GM19023 (cell line): ENCODE data around the gene ALDH16A1.

Experiments
- ATAC-seq: cut with Tn5 transposase; IDR thresholded peaks from one replicate; pipeline ENCODE4 v1.9.1; 2021; ENCODE audit warnings: mild to moderate bottlenecking, moderate library complexity; ENCODE audit not compliant: unreplicated experiment

ALDH16A1 gene

DNA sequence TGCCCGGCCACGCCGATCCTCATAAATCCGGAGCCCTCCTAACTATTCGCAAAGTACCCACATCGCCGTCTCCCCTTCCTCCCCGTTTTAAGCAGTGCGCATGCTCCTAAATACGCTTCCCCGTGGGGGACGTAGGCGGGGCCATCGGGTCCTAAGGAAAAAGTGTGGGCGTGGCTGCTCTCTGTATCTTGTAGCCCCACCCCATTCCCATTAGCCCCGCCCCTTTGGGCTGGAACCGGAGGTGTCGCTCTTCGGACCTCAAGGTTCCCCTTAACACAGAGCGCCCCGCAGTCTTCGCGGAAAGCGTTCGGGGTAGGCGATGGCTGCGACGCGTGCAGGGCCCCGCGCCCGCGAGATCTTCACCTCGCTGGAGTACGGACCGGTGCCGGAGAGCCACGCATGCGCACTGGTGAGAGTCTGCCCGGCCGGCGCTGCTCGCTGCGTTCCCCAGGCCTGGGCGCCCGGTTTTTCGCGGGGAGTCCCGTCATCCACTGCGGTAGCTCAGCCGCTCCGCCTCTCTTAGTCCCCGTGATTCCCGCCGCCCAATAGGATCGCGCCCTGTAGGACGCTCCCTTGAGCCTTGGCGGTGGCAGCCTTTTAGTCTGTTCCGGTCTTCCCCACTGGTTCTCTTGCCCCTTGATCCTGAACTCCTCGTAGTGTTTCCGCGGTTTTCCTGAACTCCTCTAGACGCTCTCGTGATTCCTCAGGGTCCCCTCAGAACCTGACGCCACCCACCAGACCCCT lies at the start of gene ALDH16A1:
Gene ALDH16A1 (plus strand): TSS at position 213 of the 744 bp plus-strand sequence. CDS start 107 bp downstream, at position 320.
- peak; percentile 84 for ATAC-seq

DNA sequence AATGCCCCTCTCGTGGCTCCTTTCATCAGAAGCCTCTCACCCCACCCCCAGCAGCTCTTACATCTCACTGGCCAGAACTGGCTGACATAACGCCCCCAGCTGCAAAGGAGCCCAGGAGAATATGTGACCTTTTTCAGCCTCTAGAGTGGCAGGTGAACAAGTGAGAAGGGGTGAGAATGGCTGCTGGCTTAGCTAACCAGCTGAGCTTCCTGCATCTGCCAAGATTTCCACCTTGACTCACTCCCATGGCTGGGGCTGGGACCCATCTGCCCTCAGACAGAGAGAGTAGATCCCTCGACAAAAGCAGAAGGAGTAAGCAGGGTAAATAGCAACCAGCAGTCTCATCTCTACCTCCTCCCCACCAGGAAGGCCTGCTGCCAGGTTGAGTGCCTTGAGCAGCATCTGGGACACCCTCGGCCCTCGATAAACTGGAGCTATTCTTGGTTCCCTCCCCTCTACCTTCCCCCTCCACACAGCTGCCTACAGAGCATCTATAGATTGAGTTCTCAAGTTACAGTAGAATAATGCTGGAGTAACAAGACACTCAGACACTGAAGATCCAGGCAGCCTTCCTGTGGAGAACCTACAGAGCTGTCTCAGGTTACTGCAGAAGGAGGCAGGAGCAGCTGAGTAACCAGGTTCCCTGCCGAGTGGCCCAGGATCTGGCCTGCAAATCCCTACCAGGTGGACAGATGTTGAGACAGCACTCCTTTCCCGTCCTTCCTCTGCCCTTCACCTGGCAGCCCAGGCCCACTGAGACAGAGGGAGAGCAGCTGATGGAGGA lies 49.4 kb upstream of the ALDH16A1 start:
- ATAC-seq, result no peak

DNA sequence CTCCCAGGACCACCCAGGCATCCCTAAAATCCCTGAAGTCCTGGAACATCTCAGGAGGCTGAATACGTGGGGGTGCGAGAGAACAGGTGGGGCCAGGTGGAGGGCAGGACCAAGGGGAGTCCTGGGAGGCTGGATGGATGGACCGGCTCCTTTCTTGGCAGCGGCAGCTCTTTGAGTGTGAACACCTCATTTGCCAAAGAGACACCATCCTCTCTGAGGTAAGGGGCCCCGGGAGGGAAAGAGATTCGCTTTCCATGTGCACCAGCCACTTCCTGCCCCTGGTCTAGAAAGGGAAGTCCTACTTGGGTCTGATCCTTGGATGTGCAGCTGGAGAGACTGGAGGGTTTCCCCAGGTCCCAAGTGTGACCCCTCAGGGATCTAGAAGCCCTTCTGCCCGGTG lies 45.9 kb upstream of the ALDH16A1 start:
- ATAC-seq, result no peak

DNA sequence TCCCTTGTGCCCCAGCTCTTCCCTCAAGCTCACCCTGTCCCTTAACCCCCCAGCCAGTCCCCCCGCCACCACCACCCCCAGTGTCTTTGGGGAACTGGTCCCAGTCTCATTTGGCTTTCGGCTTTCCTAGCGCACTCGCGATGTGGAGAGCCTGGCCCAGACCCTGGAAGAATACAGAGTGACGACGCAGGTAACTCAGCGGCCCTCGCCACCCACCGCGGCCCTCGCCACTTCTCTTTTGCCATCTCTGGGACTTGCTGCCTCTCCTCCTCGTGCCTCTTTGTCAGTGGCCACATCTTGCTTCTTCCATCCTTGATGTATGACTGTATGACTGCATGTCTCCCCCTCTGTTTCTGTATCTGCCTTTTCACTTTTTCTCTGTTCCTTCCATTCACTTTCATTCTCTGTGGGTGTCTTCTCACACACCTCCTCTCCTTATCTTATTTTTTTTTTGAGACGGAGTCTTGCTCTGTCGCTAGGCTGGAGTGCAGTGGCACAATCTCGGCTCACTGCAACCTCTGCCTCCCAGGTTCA lies 45.5 kb upstream of the ALDH16A1 start:
- ATAC-seq, result no peak

DNA sequence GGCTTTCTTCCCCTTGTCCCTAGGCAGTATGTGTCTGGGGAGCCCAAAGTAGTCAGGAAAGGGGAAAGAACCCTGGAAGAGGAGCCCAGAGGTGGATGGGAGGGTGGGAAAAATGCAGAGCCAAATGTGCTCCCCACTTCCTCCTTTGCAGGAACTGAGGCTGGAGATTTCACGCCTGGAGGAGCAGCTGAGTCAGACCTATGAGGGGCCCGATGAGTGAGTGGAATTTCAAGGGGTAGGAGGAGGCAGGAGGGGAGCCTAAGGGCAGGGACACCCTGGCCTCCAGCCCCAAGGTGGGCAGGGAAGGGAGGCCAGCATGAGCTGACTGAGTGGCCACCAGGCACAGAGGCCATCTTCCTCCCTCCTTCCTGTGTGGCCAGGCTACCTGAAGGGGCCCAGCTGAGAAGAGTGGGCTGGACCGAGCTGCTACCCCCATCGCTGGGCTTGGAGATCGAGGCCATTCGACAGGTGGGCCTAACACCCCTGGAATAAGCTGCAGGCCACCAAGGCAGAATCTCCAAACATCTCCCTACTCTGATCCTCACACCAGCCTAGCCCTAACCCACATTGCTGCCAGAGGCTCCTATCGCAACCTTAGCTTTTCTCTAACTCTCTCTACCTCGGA lies 44.1 kb upstream of the ALDH16A1 start:
- no peak for ATAC-seq

DNA sequence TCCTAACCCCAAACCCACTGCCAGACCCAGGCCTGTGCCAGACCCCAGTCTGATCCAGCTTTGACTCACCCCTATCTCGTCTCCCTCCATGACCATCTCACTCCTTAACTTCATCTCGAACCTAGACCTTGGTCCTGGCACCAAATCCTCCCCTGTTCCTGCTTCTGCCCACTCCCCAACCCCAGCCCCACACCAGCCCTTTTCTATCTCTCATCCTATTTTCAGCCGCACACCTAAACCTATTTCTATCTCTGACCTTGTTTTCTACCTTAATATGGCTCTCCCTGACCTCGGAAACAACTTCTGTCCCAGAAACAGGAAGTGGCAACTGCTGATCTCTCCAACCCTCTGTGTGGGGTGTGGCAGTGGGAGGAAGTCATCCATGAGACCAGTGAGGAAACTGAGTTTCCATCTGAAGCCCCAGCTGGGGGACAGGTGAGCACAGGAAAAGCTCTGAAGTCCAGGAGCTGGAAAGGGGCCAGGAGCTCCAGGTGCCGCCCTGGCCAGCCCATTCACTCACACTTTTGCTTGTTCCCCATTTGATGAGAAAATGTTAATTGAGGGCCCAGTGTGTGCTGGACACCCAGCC lies 43.5 kb upstream of the ALDH16A1 start:
- no peak for ATAC-seq

DNA sequence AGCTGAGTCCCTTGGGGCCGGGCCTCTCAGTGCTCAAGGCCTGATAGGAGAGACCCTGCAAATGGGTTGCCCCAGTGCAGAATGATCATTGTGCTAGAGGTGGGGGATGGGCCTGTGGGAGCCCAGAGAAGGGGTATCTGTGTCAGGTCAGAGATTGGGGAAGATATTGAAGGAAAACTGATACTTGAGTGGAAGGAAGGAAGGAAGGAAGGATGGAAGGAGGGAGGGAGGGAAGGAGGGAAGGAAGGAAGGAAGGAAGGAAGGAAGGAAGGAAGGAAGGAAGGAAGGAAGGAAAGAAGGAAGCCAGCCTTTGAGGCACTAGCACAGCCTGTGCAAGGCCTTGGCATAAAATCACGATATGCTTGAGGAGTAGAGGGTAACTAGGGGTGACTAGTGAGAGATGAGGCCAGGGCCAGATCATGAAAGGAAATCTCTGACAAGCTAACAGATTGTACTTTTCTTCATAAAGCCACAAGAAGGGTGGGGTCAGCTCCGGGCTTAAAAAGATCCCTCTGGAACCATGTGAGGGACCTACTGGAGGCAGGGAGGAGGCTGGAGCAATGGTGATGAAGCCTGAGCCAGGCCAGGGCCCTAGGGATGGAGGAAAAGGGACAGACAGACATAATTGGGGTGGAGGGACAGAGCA lies 41.2 kb upstream of the ALDH16A1 start:
- ATAC-seq, result no peak

DNA sequence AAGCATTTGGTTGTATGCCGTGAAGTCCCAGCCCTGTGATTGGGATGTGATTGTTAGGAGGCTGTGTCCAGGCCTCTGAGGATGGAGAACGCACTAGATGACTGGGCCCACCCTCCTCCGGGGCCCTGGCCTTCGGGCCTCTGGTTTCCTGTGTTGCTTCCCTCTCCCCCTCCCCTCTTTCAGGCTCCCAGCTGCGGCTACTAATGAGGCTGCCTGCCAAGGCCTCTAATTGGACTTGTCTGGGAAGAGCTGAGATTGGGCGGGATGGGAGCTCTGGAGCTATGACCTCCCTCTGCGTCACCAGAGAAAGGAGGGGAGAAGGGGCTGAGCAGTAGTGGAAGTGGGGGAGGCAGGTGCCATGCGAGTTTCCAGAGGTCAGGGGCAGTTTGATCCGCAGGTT lies 39.7 kb upstream of the ALDH16A1 start:
- no peak for ATAC-seq

DNA sequence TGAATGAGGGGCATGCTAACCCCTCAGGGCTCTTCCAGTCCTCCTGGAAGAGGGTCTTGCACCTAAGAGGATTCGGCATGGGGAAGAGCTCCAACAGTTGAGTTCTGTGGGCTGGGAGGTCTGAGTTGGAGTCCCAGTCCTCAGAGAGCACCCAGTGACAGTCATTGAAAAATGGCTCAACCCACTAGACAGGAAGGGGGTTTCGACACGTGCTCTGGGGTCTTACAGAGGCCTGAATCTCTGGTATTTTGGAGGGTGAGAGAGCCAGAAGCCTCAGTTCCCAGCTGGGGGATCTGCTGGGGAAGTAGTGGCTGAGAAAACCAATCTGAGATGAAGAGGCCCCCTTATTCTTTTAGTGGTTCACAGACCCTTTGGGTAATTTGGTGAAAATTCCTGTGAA lies 38.8 kb upstream of the ALDH16A1 start:
- no peak for ATAC-seq

DNA sequence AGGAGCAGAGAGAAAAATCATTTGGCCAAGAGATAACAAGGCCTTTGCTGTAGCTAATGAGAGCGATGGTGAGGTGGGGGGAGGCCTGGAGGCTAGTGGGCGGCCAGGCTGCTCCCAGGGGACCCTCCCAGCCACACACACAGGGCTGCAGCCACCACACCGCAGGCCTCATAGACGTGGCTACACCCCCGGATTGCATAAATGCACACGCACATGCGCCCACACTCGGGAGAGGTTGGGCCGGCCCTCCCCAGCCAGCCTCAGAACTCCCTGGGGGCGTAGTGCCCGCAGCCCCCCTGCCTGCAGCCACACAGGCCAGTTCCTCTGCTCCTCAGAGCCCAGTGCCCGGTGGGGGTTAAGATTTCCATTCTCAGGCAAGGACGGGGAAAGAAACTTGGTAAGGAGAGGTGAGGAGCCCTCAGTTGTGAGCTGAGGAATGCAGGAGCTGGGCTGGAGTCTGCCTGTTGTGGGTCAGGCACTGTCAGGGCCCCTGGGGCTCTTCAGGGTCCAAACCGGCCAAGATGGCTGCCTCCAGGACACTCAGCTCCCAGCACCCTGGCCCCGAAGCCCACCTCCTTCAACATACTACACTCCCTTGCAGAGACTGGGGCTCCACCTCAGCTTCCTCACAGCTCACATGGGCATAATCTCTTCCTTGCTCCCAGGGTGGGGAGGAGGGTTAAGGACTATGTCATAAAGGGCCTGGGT lies 37.8 kb upstream of the ALDH16A1 start:
- no peak for ATAC-seq

DNA sequence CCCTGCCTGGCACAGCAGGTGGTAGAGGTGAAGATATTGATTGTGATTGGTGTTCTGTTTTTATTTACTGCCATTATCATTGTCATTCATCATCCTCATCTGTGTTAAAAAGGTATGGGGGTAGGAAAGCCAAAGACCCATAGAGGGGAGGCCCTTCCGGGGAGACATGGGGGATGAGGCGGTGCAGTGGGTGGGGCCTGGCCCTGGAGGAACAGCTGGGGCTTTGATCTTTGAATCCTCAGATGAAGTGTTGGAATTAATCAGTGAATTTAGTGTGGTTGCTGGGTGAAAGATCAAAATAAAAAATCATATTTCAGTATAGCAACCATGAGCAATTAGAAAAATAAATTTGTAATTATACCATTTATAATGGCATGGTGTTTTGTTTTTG lies 37.2 kb upstream of the ALDH16A1 start:
- ATAC-seq, result no peak

DNA sequence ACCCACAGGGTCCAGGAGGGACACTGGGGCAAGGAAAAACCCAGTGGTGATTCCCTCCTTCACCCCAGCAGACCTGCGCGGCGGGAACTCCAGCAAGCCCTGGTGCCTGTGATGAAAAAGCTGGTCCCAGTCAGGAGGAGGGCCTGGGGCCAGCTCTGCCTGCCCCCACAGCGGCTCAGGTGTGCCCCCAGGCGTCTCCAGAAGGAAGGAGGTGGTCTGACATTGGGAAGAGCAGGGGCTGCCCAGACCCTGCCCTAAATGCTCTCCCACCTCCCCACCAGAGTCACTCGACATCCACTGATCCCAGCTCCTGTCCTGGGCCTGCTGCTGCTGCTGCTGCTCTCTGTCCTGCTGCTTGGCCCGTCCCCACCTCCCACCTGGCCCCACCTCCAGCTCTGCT lies 35.9 kb upstream of the ALDH16A1 start:
- ATAC-seq, result no peak

DNA sequence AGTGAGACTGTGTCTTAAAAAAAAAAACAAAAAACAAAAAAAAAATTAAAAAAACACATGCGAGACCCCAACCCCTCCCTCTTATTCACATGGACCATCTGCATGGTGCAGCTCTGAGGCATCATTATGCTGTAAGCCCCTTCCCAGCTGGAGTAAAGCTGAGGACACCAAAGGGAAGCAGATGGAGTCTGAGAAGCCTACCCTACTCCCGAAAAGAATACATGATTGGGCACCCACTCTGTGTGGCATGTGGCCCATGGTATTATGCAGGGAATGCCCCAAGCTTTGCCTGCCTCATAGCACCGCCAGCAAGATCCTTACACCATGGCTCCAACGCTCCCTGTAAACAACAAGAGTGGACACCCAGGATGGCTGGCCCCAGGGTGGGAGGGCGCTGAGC lies 34.5 kb upstream of the ALDH16A1 start:
- no peak for ATAC-seq

DNA sequence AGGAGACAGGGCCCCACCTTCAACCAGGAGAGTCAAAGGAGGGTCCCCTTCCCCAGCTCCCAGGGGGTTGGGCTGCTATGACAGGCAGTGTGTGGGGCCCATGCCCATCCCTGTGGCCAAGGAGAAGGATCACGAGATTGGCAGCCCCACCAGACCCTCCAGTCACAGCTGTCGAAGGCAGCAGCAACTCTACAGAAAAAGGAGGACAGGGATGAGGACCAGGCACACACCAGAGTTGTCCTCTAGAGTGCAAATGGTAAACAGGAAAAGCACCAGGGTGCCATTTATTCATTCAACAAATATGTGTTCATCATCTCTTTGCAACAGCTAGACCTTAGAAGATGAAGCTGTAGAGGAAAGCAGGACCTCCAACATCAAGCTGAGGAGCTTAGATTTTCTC lies 33.9 kb upstream of the ALDH16A1 start:
- no peak for ATAC-seq

DNA sequence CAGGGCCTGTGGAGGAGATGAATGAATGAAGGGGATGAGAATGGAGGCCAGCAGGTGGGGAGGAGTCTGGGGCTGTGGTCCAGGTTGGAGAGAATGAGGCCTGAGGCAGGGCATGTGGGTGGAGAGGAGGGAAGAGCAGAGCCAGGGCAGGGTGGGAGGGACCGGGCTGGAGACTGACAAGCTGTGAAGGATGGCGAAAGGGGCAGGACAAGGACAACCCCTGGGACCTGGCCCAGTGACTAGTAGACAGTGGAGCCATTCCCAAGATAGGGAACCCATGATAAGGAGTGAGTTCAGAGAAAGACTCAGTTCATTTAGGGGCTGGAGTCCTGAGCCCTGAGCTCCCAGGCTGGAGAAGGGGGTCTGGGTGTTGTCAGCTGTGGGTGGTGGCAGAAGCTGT lies 32.8 kb upstream of the ALDH16A1 start:
- no peak for ATAC-seq

DNA sequence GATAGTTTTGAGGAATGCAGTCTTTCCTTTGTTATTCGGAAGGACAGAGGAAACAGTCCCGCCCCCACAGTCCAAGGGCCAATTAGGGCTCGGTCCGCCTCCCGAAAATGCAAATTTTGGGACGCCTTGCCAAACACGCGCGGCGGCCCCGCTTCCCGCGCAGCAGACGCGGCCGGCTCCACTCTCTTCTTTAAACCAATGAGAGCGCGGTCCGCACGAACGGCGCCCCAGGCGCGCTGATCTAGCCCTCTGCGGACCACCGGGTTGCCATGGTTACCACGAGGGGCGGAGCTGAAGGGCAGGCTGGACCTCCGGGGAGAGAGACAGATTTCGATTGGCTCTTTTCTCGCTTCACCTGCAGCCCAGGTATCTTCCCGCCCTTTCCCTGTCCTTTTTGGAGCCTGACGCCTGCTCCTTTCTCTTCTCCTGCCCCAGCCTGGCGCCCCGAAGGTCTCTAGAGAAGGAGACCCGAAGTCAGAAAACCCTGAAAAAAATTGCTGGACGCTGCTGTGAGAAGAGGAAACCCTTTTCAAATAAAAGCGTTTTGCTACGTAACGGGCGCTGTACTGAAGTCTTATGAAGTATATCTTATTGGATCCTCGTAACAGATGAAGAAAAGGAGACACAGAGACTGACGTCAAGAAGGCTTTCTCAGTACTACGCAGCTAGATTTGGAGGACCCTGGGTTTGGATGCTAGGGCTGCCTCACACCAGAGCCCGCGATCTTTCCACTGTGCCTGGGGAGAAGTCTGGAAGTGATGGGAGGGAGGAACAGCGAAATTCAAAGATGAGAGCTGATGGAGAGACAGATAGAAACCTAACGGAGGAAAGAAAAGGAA lies 31.8 kb upstream of the ALDH16A1 start:
- no peak for ATAC-seq

DNA sequence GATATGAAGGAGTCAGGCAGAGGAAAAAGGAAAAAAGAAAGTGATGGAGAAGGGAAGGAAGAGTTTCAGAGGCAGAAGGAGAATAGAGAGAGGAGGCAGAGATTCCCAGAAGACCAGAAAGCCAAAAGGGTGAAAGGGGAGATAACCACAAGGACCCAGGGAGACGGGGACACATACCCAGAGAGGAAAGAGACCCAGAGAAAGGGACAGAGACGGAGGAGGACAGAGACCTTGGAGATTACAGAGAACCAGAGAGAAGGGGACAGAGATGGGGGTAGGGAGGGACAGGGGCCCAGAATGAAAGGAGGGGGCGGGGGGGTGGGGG lies 31.2 kb upstream of the ALDH16A1 start:
- no peak for ATAC-seq

DNA sequence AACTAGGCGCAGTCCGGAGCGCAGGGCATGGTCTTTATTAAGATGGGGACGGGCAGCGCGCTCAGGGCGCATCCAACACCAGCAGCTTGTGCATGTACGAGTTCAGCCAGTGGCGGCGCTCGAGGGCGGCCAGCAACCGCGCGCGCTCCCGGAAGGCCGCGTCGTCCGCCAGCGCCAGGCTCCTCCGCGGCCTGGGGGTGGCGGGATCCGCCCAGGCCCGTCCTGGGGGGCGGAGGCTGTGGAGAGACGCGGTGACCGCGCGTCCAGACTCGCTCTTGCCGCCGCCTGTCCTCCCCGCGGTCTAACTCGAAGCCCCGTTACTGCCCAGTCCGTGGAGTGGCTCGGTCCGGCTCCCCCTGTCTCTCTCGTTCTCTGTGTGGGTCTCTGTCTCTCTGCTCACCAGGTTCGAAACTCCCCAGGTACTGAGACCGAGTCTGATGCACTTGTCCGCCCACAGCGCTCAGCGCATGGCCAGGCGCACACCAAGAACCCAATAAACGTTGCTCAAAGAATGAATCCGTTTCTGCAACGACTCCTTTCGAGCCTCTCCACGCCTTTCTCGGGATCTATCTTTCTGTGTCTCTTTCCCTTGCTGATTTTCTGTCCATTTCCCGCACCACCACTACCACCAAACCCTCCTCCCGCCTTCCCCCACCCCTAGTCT lies 30.5 kb upstream of the ALDH16A1 start:
- no peak for ATAC-seq
